K562 (cell line): ENCODE data around the gene SC5D. TPM values are rescaled to one million over a fixed set of nuclear protein-coding genes. Genes with fewer than 3 reads are reported as not detected.
A peak's percentile ranks its signal among the peaks of the same experiment; 100 is the strongest.

ENCODE experiments used
- ATAC-seq: fragments of 200-7000 bp; cut with Tn5 transposase; 3 replicates; pipeline ENCODE4 v1.9.1; 2020; ENCODE audit warnings: moderate library complexity
- BruUV-seq: library from RNA; stranded (reverse); fragments of 400-500 nt; replicated peaks from 2 replicates; lab custom pipeline; 2021; lab: Mats Ljungman, UMichigan
- CTCF ChIA-PET: fragments of 300-600 bp; formaldehyde crosslinking; extraction: SDS; loops from one replicate; lab custom pipeline; 2021; ENCODE audit warnings: low intra/inter-chr PET ratio; lab: Yijun Ruan, JAX
- POLR2A ChIA-PET: fragments of 300-600, 350-650 bp; sonication (Branson Sonifier 250); formaldehyde crosslinking; extraction: SDS; loops from one replicate; lab custom pipeline; 2021; ENCODE audit warnings: antibody characterized with exemption, inconsistent platforms; lab: Yijun Ruan, JAX
- DNase-seq, 4 experiments: peaks; one replicate each; pipeline versions ENCODE4 v3.0.0 to v3.0.0-alpha.2; 2011 to 2018; ENCODE audit warnings: low spot score in 3 of 4, mixed read lengths in 3 of 4; ENCODE audit errors: extremely low read depth in 1 of 4
- FAIRE-seq: peaks from 2 replicates; lab custom pipeline; 2011; peaks lifted over from hg19 to GRCh38; lab: Jason Lieb, UNC
- H2AFZ ChIP-seq: 2 replicates; pipeline ENCODE4 v1.6.0; 2011; ENCODE audit warnings: low read depth, low read length, control low read depth, inconsistent platforms
- H3K27ac ChIP-seq: fragments of 200-600 bp; 3 replicates; pipeline ENCODE4 v1.8.0; 2011; ENCODE audit warnings: low read depth, mild to moderate bottlenecking, control low read depth, inconsistent platforms, low read length, moderate library complexity, mixed read lengths; ENCODE audit errors: extremely low read depth
- H3K27me3 ChIP-seq, 2 experiments: fragments of 300-600 bp in 1 of 2; 2 replicates in 1 of 2; 3 replicates in 1 of 2; pipeline versions ENCODE4 v1.6.0 to v1.8.0; 2011; ENCODE audit warnings: inconsistent platforms in 2 of 2, low read length in 2 of 2, mild to moderate bottlenecking in 1 of 2, mixed read lengths in 1 of 2, moderate library complexity in 1 of 2; ENCODE audit not compliant: control insufficient read depth in 2 of 2, insufficient read depth in 2 of 2
- H3K36me3 ChIP-seq: fragments of 300-600 bp; 3 replicates; pipeline ENCODE4 v1.8.0; 2011; ENCODE audit warnings: mild to moderate bottlenecking, low read length, inconsistent platforms; ENCODE audit not compliant: control insufficient read depth, insufficient read depth
- H3K4me1 ChIP-seq, 2 experiments: fragments of 200-600 bp in 1 of 2; replicated peaks in 1 of 2; 2 replicates in 1 of 2; 3 replicates in 1 of 2; pipeline versions ENCODE4 v1.5.1 to v1.8.0; 2011; ENCODE audit warnings: inconsistent platforms in 2 of 2, low read length in 2 of 2, mild to moderate bottlenecking in 1 of 2, mixed read lengths in 1 of 2, moderate library complexity in 1 of 2; ENCODE audit not compliant: control insufficient read depth in 2 of 2, insufficient read depth in 2 of 2
- H3K4me2 ChIP-seq: 2 replicates; pipeline ENCODE4 v1.6.1; 2011; ENCODE audit warnings: low read length, control low read depth, inconsistent platforms, mixed read lengths; ENCODE audit not compliant: insufficient read depth
- H3K4me3 ChIP-seq: fragments of 200-600 bp; sonication (generic), shearing (Covaris generic); 2 replicates; pipeline ENCODE4 v1.5.1; 2016; ENCODE audit warnings: control low read depth, inconsistent platforms
- H3K79me2 ChIP-seq: fragments of 200-600 bp; 3 replicates; pipeline ENCODE4 v1.8.0; 2011; ENCODE audit warnings: low read length, inconsistent platforms; ENCODE audit not compliant: control insufficient read depth, insufficient read depth
- H3K9ac ChIP-seq, 2 experiments: 2 replicates each; pipeline versions ENCODE4 v1.6.0 to v1.6.1; 2011; ENCODE audit warnings: low read depth in 2 of 2, low read length in 2 of 2, control low read depth in 1 of 2, inconsistent platforms in 1 of 2, mild to moderate bottlenecking in 1 of 2, mixed read lengths in 1 of 2; ENCODE audit not compliant: insufficient read depth in 1 of 2
- H3K9me1 ChIP-seq: one replicate; pipeline ENCODE4 v1.6.0; 2011; ENCODE audit warnings: inconsistent platforms, mild to moderate bottlenecking, low read length, moderate library complexity; ENCODE audit not compliant: control insufficient read depth, insufficient read depth
- H3K9me3 ChIP-seq: replicated peaks from 2 replicates; pipeline ENCODE4 v1.5.1; 2011; ENCODE audit warnings: low read depth, low read length, inconsistent platforms; ENCODE audit not compliant: control insufficient read depth, insufficient read depth
- H4K20me1 ChIP-seq: replicated peaks from 2 replicates; pipeline ENCODE4 v1.6.1; 2011; ENCODE audit warnings: low read length, inconsistent platforms, mixed read lengths; ENCODE audit not compliant: control insufficient read depth, insufficient read depth
- CBX8 ChIP-seq: fragments of 200-600 bp; sonication (generic); IDR thresholded peaks from 2 replicates; pipeline ENCODE4 v1.6.1; 2012; ENCODE audit warnings: borderline replicate concordance, mixed run types, low read depth, mild to moderate bottlenecking, moderate library complexity, mixed read lengths, low read length, control low read depth, inconsistent platforms; ENCODE audit not compliant: poor library complexity, severe bottlenecking; ENCODE audit errors: extremely low read depth
- CHD2 ChIP-seq: IDR thresholded peaks from 2 replicates; pipeline ENCODE4 v1.6.1; 2011; ENCODE audit warnings: low read depth, low read length
- CTBP1 ChIP-seq: fragments of 450-650 bp; IDR thresholded peaks from 2 replicates; pipeline ENCODE4 v1.6.1; 2016; ENCODE audit warnings: borderline replicate concordance
- FOXK2 ChIP-seq, 2 experiments: fragments of 450-650 bp; IDR thresholded peaks in 1 of 2; conservative IDR thresholded peaks in 1 of 2; 2 replicates each; pipeline ENCODE4 v1.6.1; 2016; ENCODE audit warnings: low read depth in 2 of 2, mild to moderate bottlenecking in 1 of 2
- KHSRP ChIP-seq: fragments of 450-650 bp; IDR thresholded peaks from 2 replicates; pipeline ENCODE4 v1.6.1; 2017
- KLF1 ChIP-seq: fragments of 450-650 bp; IDR thresholded peaks from 2 replicates; pipeline ENCODE4 v1.6.1; 2016; ENCODE audit warnings: missing genetic modification characterization, missing compliant biosample characterization
- MECOM ChIP-seq: fragments of 250-450 bp; sonication (Bioruptor Pico); IDR thresholded peaks from 2 replicates; pipeline ENCODE4 v1.8.0; 2022; ENCODE audit warnings: inconsistent platforms
- PRMT5 ChIP-seq: sonication (generic); formaldehyde crosslinking; IDR thresholded peaks from 2 replicates; pipeline ENCODE4 v1.5.0; 2020; ENCODE audit warnings: missing genetic modification reagents
- RFX5 ChIP-seq: IDR thresholded peaks from 2 replicates; pipeline ENCODE4 v1.6.1; 2011; ENCODE audit warnings: low read depth, mild to moderate bottlenecking, improper control_type of control experiment, low read length
- TEAD2 ChIP-seq: fragments of 450-650 bp; IDR thresholded peaks from 2 replicates; pipeline ENCODE4 v1.6.1; 2016; ENCODE audit warnings: missing genetic modification characterization, control low read depth, missing compliant biosample characterization
- TRIM28 ChIP-seq: fragments of 450-650 bp; IDR thresholded peaks from 2 replicates; pipeline ENCODE4 v1.6.1; 2017
- ZFP36 ChIP-seq: fragments of 150-350 bp; IDR thresholded peaks from 2 replicates; pipeline ENCODE4 v1.6.1; 2018; ENCODE audit warnings: low read length, low read depth; ENCODE audit not compliant: partially characterized antibody
- ZNF584 ChIP-seq: fragments of 200-800 bp; sonication (Bioruptor generic); IDR thresholded peaks from 2 replicates; pipeline ENCODE4 v1.6.1; 2016; ENCODE audit warnings: low read depth, mild to moderate bottlenecking, missing genetic modification characterization, missing compliant biosample characterization
- ZNF766 ChIP-seq: fragments of 200-800 bp; sonication (Bioruptor generic); conservative IDR thresholded peaks from 2 replicates; pipeline ENCODE4 v1.6.1; 2016; ENCODE audit warnings: missing genetic modification characterization, missing compliant biosample characterization
- WGBS: fragments of 100-300 bp; shearing (Covaris generic); methylation state at CpG from one replicate; pipeline ENCODE4 v1.1.6; 2016; ENCODE audit warnings: low coverage, mixed read lengths; ENCODE audit not compliant: insufficient coverage; ENCODE audit errors: missing lambda C conversion rate; 5-methylcytosine and 5-hydroxymethylcytosine counted together
- in situ Hi-C: fragments of 300-500 bp; cut with MboI; formaldehyde crosslinking; loops from 4 replicates; pipeline ENCODE4 v1.15.0; 2018; ENCODE audit warnings: inconsistent platforms, mixed read lengths
- intact Hi-C: fragments of 100-400 bp; cut with micrococcal nuclease; formaldehyde crosslinking; loops from 2 replicates; pipeline ENCODE4 v1.14.2; 2022
- polyA plus RNA-seq, 8 experiments: library from polyadenylated mRNA; depleted of rRNA in 4 of 8; stranded (reverse) in 5 of 8; unstranded in 3 of 8; fragments of >200 nt; fragmentation: Nextera tagmentation in 2 of 8; fragmentation: Illumina TruSeq in 1 of 8; extraction: Ambion mirVana in 2 of 8; extraction: Trizol in 1 of 8; gene quantifications; 2 replicates each; pipeline versions ENCODE4 v1.2.1 to v1.2.3, GENCODE V29; 2011 to 2014; ENCODE audit warnings: inconsistent platforms in 1 of 8, missing spikeins in 1 of 8
- total RNA-seq, 7 experiments: library from RNA; depleted of rRNA in 6 of 7; stranded (reverse); fragments of >200 nt in 6 of 7; fragmentation: Illumina TruSeq in 2 of 7; extraction: Trizol in 2 of 7; gene quantifications; 2 replicates each; pipeline versions ENCODE4 v1.2.1 to v1.2.3, GENCODE V29; 2011 to 2021; ENCODE audit warnings: low replicate concordance in 1 of 7
- TF ChIP-seq, protein P1 (sequence below): fragments of 250-450 bp; sonication (Bioruptor Pico); IDR thresholded peaks from 2 replicates; pipeline ENCODE4 v1.5.0; 2020; ENCODE audit warnings: mild to moderate bottlenecking, borderline replicate concordance

Gene SC5D
- total and polyA plus RNA-seq, 9 of the 15 experiments (the other 6 are each of a cell fraction or from before 2014, with no cell fraction given), result 7.6 to 84.0 (median 17.4) TPM

DNA sequence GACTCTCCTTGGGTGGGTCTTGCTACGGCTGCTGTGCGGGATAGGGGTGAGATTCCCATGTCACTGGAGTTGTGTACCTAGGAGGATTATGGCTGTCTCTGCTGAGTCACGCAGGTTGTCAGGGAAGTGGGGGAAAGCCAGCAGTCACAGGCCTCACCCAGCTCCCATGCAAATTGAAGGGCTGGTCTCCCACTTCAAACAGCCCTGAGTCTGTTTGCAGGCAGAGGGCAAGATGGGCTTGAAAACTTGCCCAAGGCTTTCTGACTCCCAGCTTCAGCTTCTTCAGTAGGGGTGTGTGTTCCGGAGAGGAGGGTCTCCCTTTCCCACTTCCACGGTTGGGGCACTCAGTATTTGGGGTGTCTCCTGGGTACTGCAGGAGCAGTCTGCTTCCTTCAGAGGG lies 10.9 kb upstream of the SC5D start:
- WGBS, result 9% methylated on average over 5 of the region's 5 CpGs
- TF ChIP-seq ZFP36 (peak; percentile 94), KHSRP (no peak)
- intact Hi-C loops, result no loop called here
- Histone ChIP-seq H4K20me1 (no peaks in the 10 kb centered on the region), H3K79me2 (no peaks in the 10 kb centered on the region), H2AFZ (no peak overlapping the region), H3K4me1 (no peaks in the 10 kb centered on the region), H3K27me3 (peaks cover 4 to 14% of the 10 kb centered on the region in 2 experiments; a peak in 2 of 5 replicates), H3K4me2 (no peak overlapping the region), H3K36me3 (no peaks in the 10 kb centered on the region), H3K4me3 (no peak overlapping the region), H3K27ac (no peak overlapping the region), H3K9ac (no peak overlapping the region), H3K9me1 (no peaks in the 10 kb centered on the region), H3K9me3 (no peaks in the 10 kb centered on the region)
- no peak for DNase-seq
- ChIA-PET CTCF (no interaction called here), POLR2A (no interaction called here)
- ATAC-seq, result no peak
- FAIRE-seq, result no peak
- in situ Hi-C loops, result no loop called here
- BruUV-seq, result no TSS peak

DNA sequence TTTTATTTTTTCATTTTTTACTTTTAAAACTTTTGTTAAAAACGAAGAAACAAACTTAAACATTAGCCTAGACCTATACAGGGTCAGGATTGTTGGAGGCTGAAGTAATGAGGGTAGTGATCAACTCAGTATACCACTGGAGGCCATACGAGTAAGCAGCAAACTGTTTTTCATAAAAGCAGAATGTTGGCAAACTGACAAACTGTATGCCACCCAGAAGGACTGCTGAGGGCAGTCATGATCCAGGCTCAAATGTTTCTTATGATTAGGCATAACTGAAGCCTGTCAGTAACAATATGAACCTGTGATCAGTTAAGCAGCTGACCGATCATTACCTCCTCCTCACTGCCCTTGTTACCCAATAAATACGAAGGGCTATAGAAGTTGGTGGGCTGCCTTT lies 10.2 kb upstream of the SC5D start:
- TF ChIP-seq PRMT5 (CRISPR knock-in tag), result no peak
- no peak for TF ChIP-seq ZNF766 (CRISPR knock-in tag)
- TF ChIP-seq CHD2, result no peak
- no peak for TF ChIP-seq CTBP1
- no peak for TF ChIP-seq CBX8
- TF ChIP-seq, protein P1, sequence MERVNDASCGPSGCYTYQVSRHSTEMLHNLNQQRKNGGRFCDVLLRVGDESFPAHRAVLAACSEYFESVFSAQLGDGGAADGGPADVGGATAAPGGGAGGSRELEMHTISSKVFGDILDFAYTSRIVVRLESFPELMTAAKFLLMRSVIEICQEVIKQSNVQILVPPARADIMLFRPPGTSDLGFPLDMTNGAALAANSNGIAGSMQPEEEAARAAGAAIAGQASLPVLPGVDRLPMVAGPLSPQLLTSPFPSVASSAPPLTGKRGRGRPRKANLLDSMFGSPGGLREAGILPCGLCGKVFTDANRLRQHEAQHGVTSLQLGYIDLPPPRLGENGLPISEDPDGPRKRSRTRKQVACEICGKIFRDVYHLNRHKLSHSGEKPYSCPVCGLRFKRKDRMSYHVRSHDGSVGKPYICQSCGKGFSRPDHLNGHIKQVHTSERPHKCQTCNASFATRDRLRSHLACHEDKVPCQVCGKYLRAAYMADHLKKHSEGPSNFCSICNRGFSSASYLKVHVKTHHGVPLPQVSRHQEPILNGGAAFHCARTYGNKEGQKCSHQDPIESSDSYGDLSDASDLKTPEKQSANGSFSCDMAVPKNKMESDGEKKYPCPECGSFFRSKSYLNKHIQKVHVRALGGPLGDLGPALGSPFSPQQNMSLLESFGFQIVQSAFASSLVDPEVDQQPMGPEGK (CRISPR knock-in tag), result no peak
- no peak for TF ChIP-seq TEAD2 (tag)
- no peak for TF ChIP-seq MECOM (CRISPR knock-in tag)
- TF ChIP-seq ZNF584 (CRISPR knock-in tag), result no peak
- no peak for TF ChIP-seq TRIM28
- no peak for TF ChIP-seq RFX5
- no peak for TF ChIP-seq KLF1 (tag)
- no peak for TF ChIP-seq FOXK2 (conservative IDR thresholded peaks at IDR 0.05 in 1 of 2, IDR thresholded peaks at IDR 0.05 in 1 of 2; ENCODE audit: low read depth in 2 of 2)
- TF ChIP-seq, all 486 proteins: peak for 0
- no peak overlapping the region for H3K27ac ChIP-seq
- peaks cover 4 to 14% of the 10 kb centered on the region in 2 experiments; a peak in 2 of 5 replicates for H3K27me3 ChIP-seq
- H3K4me3 ChIP-seq, result no peak overlapping the region
- no peak for FAIRE-seq
- no peaks in the 10 kb centered on the region for H3K4me1 ChIP-seq
- no peaks in the 10 kb centered on the region for H4K20me1 ChIP-seq
- no peaks in the 10 kb centered on the region for H3K36me3 ChIP-seq
- no TSS peak for BruUV-seq
- 2% methylated on average over 4 of the region's 4 CpGs for WGBS
- no peaks in the 10 kb centered on the region for H3K79me2 ChIP-seq
- no peak overlapping the region for H3K9ac ChIP-seq
- no peaks in the 10 kb centered on the region for H3K9me3 ChIP-seq
- DNase-seq, result no peak
- H2AFZ ChIP-seq, result no peak overlapping the region
- intact Hi-C loops (no loop called here), in situ Hi-C loops (no loop called here)
- ChIA-PET CTCF (interaction anchor here (0.7 kb wide), 1 partner anchor 1043 kb away, joined by 4 read pairs; the partner anchor contains the start of gene POU2F3), POLR2A (no interaction called here)
- no peak for ATAC-seq
- no peak overlapping the region for H3K4me2 ChIP-seq
- no peaks in the 10 kb centered on the region for H3K9me1 ChIP-seq
